A673 (cell line): Measurements from ENCODE around the gene PDCD6IP. TPM values are rescaled to one million over a fixed set of nuclear protein-coding genes. Genes with fewer than 3 reads are reported as not detected.
"Not testable (repeated sequence)": the region's sequence is repeated elsewhere in the genome, so short reads cannot be mapped to it uniquely, and the experiment has no call there.

Experiments used
- BruUV-seq: library from RNA; stranded (reverse); fragments of 400-500 nt; replicated peaks from 2 replicates; lab custom pipeline; 2021; lab: Mats Ljungman, UMichigan
- CTCF ChIA-PET: fragments of 300-600 bp; sonication (Branson Sonifier 250); formaldehyde crosslinking; loops from one replicate; lab custom pipeline; 2022; ENCODE audit warnings: antibody characterized with exemption; lab: Charles Lee
- POLR2A ChIA-PET: fragments of 300-600 bp; sonication (Branson Sonifier 250); formaldehyde crosslinking; loops from one replicate; lab custom pipeline; 2022; ENCODE audit warnings: antibody characterized with exemption; ENCODE audit not compliant: low non-redundant PET; lab: Charles Lee
- DNase-seq: peaks from one replicate; pipeline ENCODE4 v3.0.0-alpha.2; 2015; ENCODE audit warnings: low spot score
- H3K27ac ChIP-seq: fragments of 200-600 bp; sonication (generic); 2 replicates; pipeline ENCODE4 v1.5.1; 2016; ENCODE audit warnings: mixed run types, low read depth, mild to moderate bottlenecking, mixed read lengths, antibody characterized with exemption, low read length; ENCODE audit not compliant: poor library complexity, severe bottlenecking
- H3K27me3 ChIP-seq: fragments of 200-600 bp; sonication (generic); replicated peaks from 2 replicates; pipeline ENCODE4 v1.6.1; 2017; ENCODE audit warnings: mixed run types, low read depth, mild to moderate bottlenecking, mixed read lengths, antibody characterized with exemption, low read length; ENCODE audit not compliant: insufficient read depth, poor library complexity
- H3K36me3 ChIP-seq: fragments of 200-600 bp; sonication (generic); 2 replicates; pipeline ENCODE4 v1.6.1; 2016; ENCODE audit warnings: mixed run types, mild to moderate bottlenecking, mixed read lengths, antibody characterized with exemption, low read length; ENCODE audit not compliant: insufficient read depth, poor library complexity, severe bottlenecking
- H3K4me1 ChIP-seq: fragments of 200-600 bp; sonication (generic); 2 replicates; pipeline ENCODE4 v1.6.1; 2017; ENCODE audit warnings: mixed run types, mild to moderate bottlenecking, mixed read lengths, antibody characterized with exemption, low read length; ENCODE audit not compliant: insufficient read depth, poor library complexity, severe bottlenecking
- H3K4me3 ChIP-seq: fragments of 200-600 bp; sonication (generic); 2 replicates; pipeline ENCODE4 v1.5.1; 2016; ENCODE audit warnings: low read depth, mixed run types, mild to moderate bottlenecking, mixed read lengths, low read length; ENCODE audit not compliant: poor library complexity, severe bottlenecking
- H3K9me3 ChIP-seq: fragments of 200-600 bp; sonication (generic); 2 replicates; pipeline ENCODE4 v1.6.1; 2016; ENCODE audit warnings: mixed run types, low read depth, mild to moderate bottlenecking, mixed read lengths, antibody characterized with exemption, low read length; ENCODE audit not compliant: poor library complexity, severe bottlenecking
- EZH2 ChIP-seq: fragments of 200-600 bp; sonication (generic); IDR thresholded peaks from 2 replicates; pipeline ENCODE4 v1.6.1; 2017; ENCODE audit warnings: borderline replicate concordance, low read depth, mild to moderate bottlenecking, mixed read lengths, antibody characterized with exemption, low read length; ENCODE audit not compliant: poor library complexity, severe bottlenecking
- intact Hi-C: fragments of 100-400 bp; cut with micrococcal nuclease; formaldehyde crosslinking; loops from one replicate; pipeline ENCODE4 v1.10.0; 2022; ENCODE audit not compliant: unreplicated experiment
- total RNA-seq: library from RNA; stranded (reverse); gene quantifications from 2 replicates; pipeline ENCODE4 v1.2.3, GENCODE V29; 2021
- TF ChIP-seq, protein P1 (sequence below): fragments of 300-800, 200-600 bp; sonication (generic); conservative IDR thresholded peaks from 2 replicates; pipeline ENCODE4 v1.5.1; 2017; ENCODE audit warnings: low read depth, mild to moderate bottlenecking, antibody characterized with exemption, low read length, moderate library complexity, mixed read lengths

The PDCD6IP gene
- total RNA-seq, 1 experiment from 2014 or later, result 230 TPM

DNA sequence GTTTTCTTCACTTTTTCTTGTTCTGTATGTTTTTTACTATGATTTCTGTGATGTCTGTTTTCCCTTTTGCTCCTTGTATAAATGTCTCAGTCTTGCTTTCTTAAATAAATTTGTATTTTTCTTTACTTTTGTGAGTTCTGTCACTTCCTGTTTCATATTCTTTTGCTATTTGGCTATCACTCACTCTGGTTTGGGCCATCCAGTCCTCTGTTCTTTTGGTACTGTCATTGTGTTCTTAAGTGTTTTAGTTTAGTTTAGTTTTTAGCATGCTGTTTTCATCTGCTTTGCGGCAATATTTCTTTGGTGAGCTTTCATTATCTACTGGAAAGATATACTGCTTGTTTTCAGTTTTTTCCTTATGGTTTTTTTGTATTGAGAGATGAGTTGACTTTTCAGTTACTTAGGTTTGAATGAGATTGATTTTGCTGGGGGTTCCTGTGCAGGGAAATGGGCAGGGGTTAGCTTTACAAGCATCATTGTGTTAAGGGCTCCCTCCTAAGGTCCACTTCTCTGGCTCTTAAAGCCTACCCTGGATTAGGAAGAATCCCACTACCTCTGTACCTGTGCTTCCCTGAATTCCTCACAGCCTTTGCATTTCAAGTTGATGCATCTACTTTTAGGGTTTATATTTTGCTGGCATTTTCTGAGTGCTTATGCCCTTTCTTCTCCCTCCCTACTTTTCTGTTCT lies 35.1 kb downstream of the PDCD6IP start:
- CTCF ChIA-PET, result no interaction called here
- intact Hi-C loops, result no loop called here

DNA sequence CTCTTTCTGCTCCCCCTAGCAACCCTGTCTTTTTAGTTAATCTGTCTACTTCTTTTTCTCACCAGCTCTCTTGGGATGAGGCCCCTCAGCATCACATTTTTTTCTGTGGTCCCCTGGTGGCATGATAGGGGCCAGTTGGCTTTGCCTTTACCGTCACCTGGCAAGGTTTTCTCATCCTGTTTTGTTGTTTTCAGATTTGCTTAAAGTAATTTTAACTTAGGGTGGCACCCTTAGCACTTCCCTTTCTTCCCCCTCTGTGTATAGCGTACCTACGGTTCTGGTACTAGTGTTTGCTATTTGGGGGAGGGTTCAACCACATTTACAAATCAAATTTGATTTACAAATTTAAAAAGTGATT lies 35.6 kb downstream of the PDCD6IP start:
- ChIA-PET CTCF (no interaction called here), POLR2A (no interaction called here)
- BruUV-seq, result no TSS peak
- Histone ChIP-seq H3K27ac (no peak overlapping the region), H3K4me1 (no peaks in the 10 kb centered on the region), H3K4me3 (no peak overlapping the region), H3K9me3 (no peaks in the 10 kb centered on the region), H3K36me3 (peaks cover 16% of the 10 kb centered on the region), H3K27me3 (no peaks in the 10 kb centered on the region)
- no peak for DNase-seq
- TF ChIP-seq EZH2, result no peak
- intact Hi-C loops, result no loop called here

More for the DNA sequence above, 35.1 kb downstream of the PDCD6IP start:
- no TSS peak for BruUV-seq
- Histone ChIP-seq H3K27me3 (no peaks in the 10 kb centered on the region), H3K4me1 (no peaks in the 10 kb centered on the region), H3K27ac (no peak overlapping the region), H3K4me3 (no peak overlapping the region), H3K36me3 (peaks cover 21% of the 10 kb centered on the region), H3K9me3 (no peaks in the 10 kb centered on the region)
- POLR2A ChIA-PET, result no interaction called here
- TF ChIP-seq, protein P1, sequence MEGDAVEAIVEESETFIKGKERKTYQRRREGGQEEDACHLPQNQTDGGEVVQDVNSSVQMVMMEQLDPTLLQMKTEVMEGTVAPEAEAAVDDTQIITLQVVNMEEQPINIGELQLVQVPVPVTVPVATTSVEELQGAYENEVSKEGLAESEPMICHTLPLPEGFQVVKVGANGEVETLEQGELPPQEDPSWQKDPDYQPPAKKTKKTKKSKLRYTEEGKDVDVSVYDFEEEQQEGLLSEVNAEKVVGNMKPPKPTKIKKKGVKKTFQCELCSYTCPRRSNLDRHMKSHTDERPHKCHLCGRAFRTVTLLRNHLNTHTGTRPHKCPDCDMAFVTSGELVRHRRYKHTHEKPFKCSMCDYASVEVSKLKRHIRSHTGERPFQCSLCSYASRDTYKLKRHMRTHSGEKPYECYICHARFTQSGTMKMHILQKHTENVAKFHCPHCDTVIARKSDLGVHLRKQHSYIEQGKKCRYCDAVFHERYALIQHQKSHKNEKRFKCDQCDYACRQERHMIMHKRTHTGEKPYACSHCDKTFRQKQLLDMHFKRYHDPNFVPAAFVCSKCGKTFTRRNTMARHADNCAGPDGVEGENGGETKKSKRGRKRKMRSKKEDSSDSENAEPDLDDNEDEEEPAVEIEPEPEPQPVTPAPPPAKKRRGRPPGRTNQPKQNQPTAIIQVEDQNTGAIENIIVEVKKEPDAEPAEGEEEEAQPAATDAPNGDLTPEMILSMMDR, result no peak
- no peak for TF ChIP-seq EZH2
- no peak for DNase-seq

DNA sequence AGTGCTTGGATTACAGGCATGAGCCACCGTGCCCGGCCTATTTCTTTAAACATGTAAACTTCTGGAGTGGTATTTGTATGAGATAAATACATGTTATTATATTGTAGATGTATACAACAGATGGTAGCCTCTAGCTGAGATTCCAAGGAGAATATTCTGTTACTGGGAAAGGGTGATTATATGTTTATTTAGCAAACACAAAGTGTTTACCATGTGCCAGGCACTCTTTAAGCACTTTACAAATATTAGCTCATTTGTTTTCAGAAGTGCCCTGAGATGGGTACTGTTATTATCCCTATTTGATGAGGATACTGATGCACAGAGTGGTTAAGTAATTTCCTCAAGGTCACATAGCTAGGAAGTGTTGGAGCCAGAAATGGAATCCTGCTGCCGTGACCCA lies 38.8 kb downstream of the PDCD6IP start:
- H3K27ac ChIP-seq, H3K4me3 ChIP-seq, POLR2A ChIA-PET, DNase-seq, CTCF ChIA-PET, BruUV-seq, H3K4me1 ChIP-seq, intact Hi-C loops, H3K27me3 ChIP-seq, H3K9me3 ChIP-seq: not testable (repeated sequence)
- peaks cover 14% of the 10 kb centered on the region for H3K36me3 ChIP-seq

DNA sequence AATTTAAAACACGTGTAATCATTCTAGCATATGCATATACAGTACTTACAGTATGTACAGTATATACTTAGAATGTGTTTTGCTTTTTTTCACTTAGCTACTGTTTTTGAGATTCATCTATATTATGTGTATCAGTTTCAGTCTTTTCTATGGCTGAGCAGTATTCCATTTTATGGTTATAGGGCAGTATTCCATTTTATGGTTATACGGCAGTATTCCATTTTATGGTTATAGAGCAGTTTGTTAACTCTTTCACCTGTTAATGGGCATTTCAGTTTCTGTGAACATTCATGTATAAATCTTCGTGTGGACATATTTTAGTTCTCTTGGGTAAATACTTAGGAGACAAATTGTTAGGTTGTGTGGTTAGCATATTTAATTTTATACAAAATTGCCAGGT lies 40.9 kb downstream of the PDCD6IP start:
- Histone ChIP-seq H3K4me1 (no peaks in the 10 kb centered on the region), H3K9me3 (no peaks in the 10 kb centered on the region), H3K27ac (no peak overlapping the region), H3K4me3 (no peak overlapping the region), H3K27me3 (no peaks in the 10 kb centered on the region), H3K36me3 (peaks cover 18% of the 10 kb centered on the region)
- TF ChIP-seq, protein P1, result no peak
- no peak for TF ChIP-seq EZH2
- no TSS peak for BruUV-seq
- DNase-seq, result no peak
- ChIA-PET POLR2A (no interaction called here), CTCF (no interaction called here)
- intact Hi-C loops, result no loop called here
